Heart right ventricle (tissue), 16 donors: Measurements from ENCODE around the gene OR2K2. TPM values are rescaled to one million over a fixed set of nuclear protein-coding genes. Genes with fewer than 3 reads are reported as not detected.
"Not testable (repeated sequence)": the region's sequence is repeated elsewhere in the genome, so short reads cannot be mapped to it uniquely, and the experiment has no call there.

Experiments
- ATAC-seq, 8 donors: fragments of 200-7000 bp; cut with Tn5 transposase; one replicate each; pipeline ENCODE4 v1.9.1; 2020; ENCODE audit warnings: mild to moderate bottlenecking in 8 of 8, moderate library complexity in 8 of 8, moderate number of reproducible peaks in 1 of 8
- DNase-seq, 2 donors: peaks; one replicate each; pipeline ENCODE4 v3.0.0-alpha.2; 2020
- H3K27ac ChIP-seq, 10 donors: fragments of 200-600 bp; sonication (generic) in 2 of 10; one replicate each; pipeline versions ENCODE4 v1.5.0 to v1.8.0; 2020 to 2022; ENCODE audit warnings: mild to moderate bottlenecking in 3 of 10
- H3K27me3 ChIP-seq, 7 donors: fragments of 200-600 bp; one replicate each; pipeline ENCODE4 v1.8.0; 2021 to 2022; ENCODE audit warnings: mild to moderate bottlenecking in 2 of 7
- H3K36me3 ChIP-seq, 9 donors: fragments of 200-600 bp; sonication (generic) in 1 of 9; one replicate each; pipeline versions ENCODE4 v1.5.0 to v1.8.0; 2020 to 2022; ENCODE audit warnings: mild to moderate bottlenecking in 2 of 9
- H3K4me1 ChIP-seq, 9 donors: fragments of 200-600 bp; sonication (generic) in 1 of 9; one replicate each; pipeline versions ENCODE4 v1.5.0 to v1.8.0; 2020 to 2022; ENCODE audit warnings: mild to moderate bottlenecking in 4 of 9
- H3K4me3 ChIP-seq, 10 donors: fragments of 200-600 bp; sonication (generic) in 2 of 10; one replicate each; pipeline versions ENCODE4 v1.5.0 to v1.8.0; 2020 to 2022; ENCODE audit warnings: mild to moderate bottlenecking in 7 of 10, moderate library complexity in 2 of 10
- H3K9me3 ChIP-seq, 11 donors: fragments of 200-600 bp in 10 of 11; sonication (generic) in 2 of 11; one replicate each; pipeline versions ENCODE4 v1.5.0 to v1.8.0; 2013 to 2022; ENCODE audit warnings: mild to moderate bottlenecking in 2 of 11, control low read depth in 1 of 11, moderate library complexity in 1 of 11
- WGBS, 2 donors: extraction: QIAGEN DNeasy Blood & Tissue Kit; methylation state at CpG; one replicate each; pipeline ENCODE4 v1.1.7; 2013; ENCODE audit warnings: inconsistent platforms in 1 of 2; 5-methylcytosine and 5-hydroxymethylcytosine counted together
- intact Hi-C, 10 donors: fragments of 100-400 bp; cut with DNase I; formaldehyde crosslinking; loops; one replicate each; pipeline versions ENCODE4 v1.11.1 to v1.14.2; 2022
- polyA plus RNA-seq, 2 donors: library from polyadenylated mRNA; stranded (reverse); fragments of 200-250 nt; gene quantifications; one replicate each; pipeline ENCODE4 v1.2.3, GENCODE V29; 2013
- total RNA-seq, 10 donors: library from RNA; stranded (reverse); fragmentation: NEBNext Ultra II Directional in 3 of 10; extraction: Animal tissue kit (Norgen Biotek cat#: 25700) in 3 of 10; gene quantifications; one replicate each; pipeline versions ENCODE4 v1.2.1 to v1.2.4, GENCODE V29; 2021 to 2023
- TF ChIP-seq, protein P1 (sequence below), 9 donors: fragments of 200-600 bp; sonication (generic) in 2 of 9; IDR thresholded peaks; one replicate each; pipeline versions ENCODE4 v1.5.0 to v1.8.0; 2021 to 2022; ENCODE audit warnings: antibody characterized with exemption in 9 of 9, mild to moderate bottlenecking in 5 of 9, moderate library complexity in 1 of 9
- donor health status: Arrhythmogenic right ventricular cardiomyopathy.
- donor health status: ischemic (EF 13 %, LVEDD 7.1; RV severe dilation, severe dysfunction).
- donor health status: healthy with polysubstance abuse.
- donor health status: DM: no; HTN: yes; CAD: no.
- donor health status: DM: no; HTN: no; CAD: no.
- donor health status: ischemic (EF 25% LVEDD 6.9; RV normal size, moderate dysfunction).
- donor health status: ischemic (EF 25% LVEDD 5.7; RV mildly dilated, moderate dysfunction).
- donor health status: healthy.
- donor health status: DM: yes; HTN: yes; CAD: no.
- donor health status: Ischemic cardiomyopathy.
- donor health status: ischemic (EF 35%, LVEDD 5.7; RV mildly dilated, moderate dysfunction).
- donor health status: nonischemic (EF 11% LVEDD 7.7; RV severe dilation, severe dysfunction).
- donor health status: DM: yes; HTN: yes; CAD: no.
- donor health status: PGD.
- donor health status: ischemic (EF 29% LVEDD 5.4; RV normal size, mild dysfunction).
- donor health status: nonischemic (EF 23%, LVEDD 6.1; RV moderate dilation, normal function).

Gene OR2K2
- total and polyA plus RNA-seq, 12 donors = 0.07 to 0.37 (median 0.21) TPM; not detected in 9

DNA sequence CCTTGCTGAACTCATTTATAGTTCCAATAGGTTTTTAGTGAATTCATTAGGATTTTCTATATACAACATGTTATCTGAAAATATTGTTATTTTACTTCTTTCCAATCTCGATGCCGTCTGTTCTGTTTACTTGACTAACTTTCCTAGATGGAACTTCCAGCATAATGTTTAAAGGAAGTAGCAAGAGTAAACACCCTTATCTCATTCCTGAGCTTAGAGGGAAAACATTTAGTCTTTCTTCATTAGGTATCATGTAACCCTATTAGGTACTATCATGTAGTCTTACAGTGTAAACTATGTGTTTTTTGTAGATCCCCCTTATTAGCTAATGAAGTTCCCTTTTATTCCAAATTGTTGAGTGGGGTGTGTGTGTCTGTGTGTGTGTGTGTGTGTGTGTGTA lies 22.5 kb upstream of the OR2K2 start:
- H3K9me3 ChIP-seq = no peaks in the 10 kb centered on the region
- no peak overlapping the region for H3K27ac ChIP-seq
- peaks cover 0 to 9% (median 0%) of the 10 kb centered on the region in 9 donors for H3K4me1 ChIP-seq
- DNase-seq (no peak), ATAC-seq (no peak)
- WGBS, 2 donors = 56 to 67% methylated on average over 2 of the region's 2 CpGs
- TF ChIP-seq, protein P1, sequence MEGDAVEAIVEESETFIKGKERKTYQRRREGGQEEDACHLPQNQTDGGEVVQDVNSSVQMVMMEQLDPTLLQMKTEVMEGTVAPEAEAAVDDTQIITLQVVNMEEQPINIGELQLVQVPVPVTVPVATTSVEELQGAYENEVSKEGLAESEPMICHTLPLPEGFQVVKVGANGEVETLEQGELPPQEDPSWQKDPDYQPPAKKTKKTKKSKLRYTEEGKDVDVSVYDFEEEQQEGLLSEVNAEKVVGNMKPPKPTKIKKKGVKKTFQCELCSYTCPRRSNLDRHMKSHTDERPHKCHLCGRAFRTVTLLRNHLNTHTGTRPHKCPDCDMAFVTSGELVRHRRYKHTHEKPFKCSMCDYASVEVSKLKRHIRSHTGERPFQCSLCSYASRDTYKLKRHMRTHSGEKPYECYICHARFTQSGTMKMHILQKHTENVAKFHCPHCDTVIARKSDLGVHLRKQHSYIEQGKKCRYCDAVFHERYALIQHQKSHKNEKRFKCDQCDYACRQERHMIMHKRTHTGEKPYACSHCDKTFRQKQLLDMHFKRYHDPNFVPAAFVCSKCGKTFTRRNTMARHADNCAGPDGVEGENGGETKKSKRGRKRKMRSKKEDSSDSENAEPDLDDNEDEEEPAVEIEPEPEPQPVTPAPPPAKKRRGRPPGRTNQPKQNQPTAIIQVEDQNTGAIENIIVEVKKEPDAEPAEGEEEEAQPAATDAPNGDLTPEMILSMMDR (IDR thresholded peaks at IDR 0.05) = no peak
- H3K36me3 ChIP-seq = no peaks in the 10 kb centered on the region
- intact Hi-C loops = no loop called here
- H3K27me3 ChIP-seq = no peaks in the 10 kb centered on the region
- no peak overlapping the region for H3K4me3 ChIP-seq

DNA sequence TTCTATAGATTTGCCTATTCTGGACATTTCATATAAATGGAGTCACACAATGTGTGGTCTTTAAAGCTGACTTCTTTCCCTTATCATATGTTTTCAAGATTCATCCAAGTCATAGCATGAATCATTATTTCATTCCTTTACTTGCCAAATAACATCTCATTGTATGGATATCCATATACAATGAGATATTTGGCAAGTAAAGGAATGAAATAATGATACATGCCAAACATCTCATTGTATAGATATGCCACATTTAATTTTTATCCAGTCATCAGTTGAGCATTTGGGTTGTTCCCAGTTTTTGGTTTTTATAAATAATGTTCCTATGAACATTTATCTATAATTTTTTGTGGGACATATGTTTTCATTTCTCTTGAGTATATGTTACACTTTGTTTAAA lies 20.5 kb upstream of the OR2K2 start:
- TF ChIP-seq, protein P1 (IDR thresholded peaks at IDR 0.05) = no peak
- Histone ChIP-seq H3K27me3 (no peaks in the 10 kb centered on the region), H3K4me3 (no peak overlapping the region), H3K27ac (no peak overlapping the region), H3K4me1 (no peaks in the 10 kb centered on the region), H3K36me3 (no peaks in the 10 kb centered on the region), H3K9me3 (no peaks in the 10 kb centered on the region)
- DNase-seq (no peak), ATAC-seq (no peak)
- intact Hi-C loops = no loop called here

DNA sequence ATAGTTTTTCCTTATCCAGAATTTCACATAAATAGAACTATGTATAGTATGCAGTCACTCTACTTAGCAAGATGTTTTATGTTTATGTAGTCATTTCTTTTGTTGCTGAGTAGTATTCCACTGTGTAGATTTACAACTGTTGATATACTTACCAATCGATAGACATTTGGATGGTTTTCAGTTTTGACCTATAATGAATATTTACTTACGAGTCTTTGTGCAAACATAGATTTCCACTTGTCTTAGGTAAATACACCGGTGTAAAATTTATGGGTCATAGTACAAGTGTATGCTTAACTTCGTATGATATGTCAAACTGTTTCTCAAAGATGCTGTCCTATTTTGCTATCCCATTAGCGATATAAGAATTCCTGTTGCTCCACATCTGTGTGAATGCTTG lies 19.7 kb upstream of the OR2K2 start:
- no peak for DNase-seq
- Histone ChIP-seq H3K4me3 (no peak overlapping the region), H3K36me3 (no peaks in the 10 kb centered on the region), H3K27ac (no peak overlapping the region), H3K9me3 (no peaks in the 10 kb centered on the region), H3K27me3 (peaks cover 0 to 6% (median 0%) of the 10 kb centered on the region in 7 donors), H3K4me1 (no peaks in the 10 kb centered on the region)
- intact Hi-C loops = no loop called here
- TF ChIP-seq, protein P1 (IDR thresholded peaks at IDR 0.05) = no peak
- WGBS, 2 donors = 82 to 91% methylated on average over 5 of the region's 5 CpGs
- ATAC-seq = no peak

DNA sequence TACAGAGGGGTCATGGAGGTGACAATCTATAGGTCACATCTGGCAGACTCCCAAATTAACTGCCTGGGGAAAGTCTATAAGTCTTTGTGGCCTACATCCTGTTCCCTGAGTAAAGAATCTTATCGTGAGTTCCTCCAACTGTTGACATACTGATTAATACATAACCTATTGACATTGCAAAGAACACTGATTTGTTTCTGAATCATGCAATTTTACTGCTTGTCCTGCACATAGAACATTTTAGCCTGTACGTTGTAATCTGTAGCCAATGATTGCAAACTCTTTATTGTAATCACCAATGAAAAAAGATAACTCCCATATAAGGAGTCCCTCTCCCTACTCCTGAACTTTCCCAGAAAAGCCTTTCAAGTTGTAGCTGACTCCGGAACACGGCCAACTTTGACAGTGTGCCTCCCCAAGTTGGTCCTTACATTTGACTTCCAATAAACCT lies 18.8 kb upstream of the OR2K2 start:
- H3K9me3 ChIP-seq = no peaks in the 10 kb centered on the region
- TF ChIP-seq, protein P1 (IDR thresholded peaks at IDR 0.05) = no peak
- intact Hi-C loops = no loop called here
- H3K27ac ChIP-seq = no peak overlapping the region
- no peak overlapping the region for H3K4me3 ChIP-seq
- H3K4me1 ChIP-seq = no peaks in the 10 kb centered on the region
- 33 to 44% methylated on average over 4 of the region's 4 CpGs for WGBS, 2 donors
- no peak for ATAC-seq
- no peaks in the 10 kb centered on the region for H3K36me3 ChIP-seq
- H3K27me3 ChIP-seq = peaks cover 0 to 6% (median 0%) of the 10 kb centered on the region in 7 donors
- no peak for DNase-seq

DNA sequence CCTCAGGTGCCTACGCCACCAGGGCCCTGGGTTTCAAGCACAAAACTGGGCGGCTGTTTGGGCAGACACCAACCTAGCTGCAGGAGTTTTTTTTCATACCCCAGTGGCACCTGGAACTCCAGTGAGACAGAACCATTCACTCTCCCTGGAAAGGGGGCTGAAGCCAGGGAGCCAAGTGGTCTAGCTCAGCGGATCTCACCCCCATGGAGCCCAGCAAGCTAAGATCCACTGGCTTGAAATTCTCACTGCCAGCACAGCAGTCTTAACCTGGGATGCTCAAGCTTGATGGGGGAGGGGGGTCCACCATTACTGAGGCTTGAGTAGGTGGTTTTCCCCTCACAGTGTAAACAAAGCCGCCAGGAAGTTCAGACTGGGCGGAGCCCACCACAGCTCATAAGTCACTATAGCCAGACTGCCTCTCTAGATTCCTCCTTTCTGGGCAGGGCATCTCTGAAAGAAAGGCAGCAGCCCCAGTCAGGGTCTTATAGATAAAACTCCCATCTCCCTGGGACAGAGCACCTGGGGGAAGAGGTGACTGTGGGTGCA lies 4.4 kb upstream of the OR2K2 start:
- H3K27ac ChIP-seq, H3K4me3 ChIP-seq, H3K9me3 ChIP-seq, H3K27me3 ChIP-seq, H3K4me1 ChIP-seq, ATAC-seq, intact Hi-C loops, H3K36me3 ChIP-seq, DNase-seq: not testable (repeated sequence)
- WGBS, 2 donors = 73 to 81% methylated on average over 5 of the region's 5 CpGs
